Suppressor macrophage treated with lipopolysaccharide for 4 hours (primary cell): ENCODE results near the gene GPC6.

Experiments
- DNase-seq: peaks from one replicate; pipeline ENCODE4 v3.0.0-alpha.2; 2020

The GPC6 gene

DNA sequence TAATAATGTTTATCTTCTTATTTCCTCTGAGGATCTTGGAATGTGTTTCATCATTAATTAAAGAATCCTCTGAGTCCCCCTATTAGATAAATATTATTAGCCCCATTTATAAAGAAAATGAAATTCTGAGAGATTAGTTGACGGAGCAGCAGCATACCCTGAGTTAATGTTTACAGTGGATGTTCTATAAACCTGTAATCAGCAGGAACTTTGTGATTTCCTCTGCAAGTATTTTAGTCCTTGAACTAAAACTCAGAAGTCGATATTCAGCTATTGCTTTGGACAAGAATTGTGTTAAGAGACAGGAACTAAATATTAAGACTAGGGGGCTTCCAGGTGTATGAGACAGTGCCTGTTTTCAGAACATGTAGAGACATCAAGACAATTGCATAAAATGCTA, 1009.5 kb downstream of the GPC6 start:
- DNase-seq: no peak

DNA sequence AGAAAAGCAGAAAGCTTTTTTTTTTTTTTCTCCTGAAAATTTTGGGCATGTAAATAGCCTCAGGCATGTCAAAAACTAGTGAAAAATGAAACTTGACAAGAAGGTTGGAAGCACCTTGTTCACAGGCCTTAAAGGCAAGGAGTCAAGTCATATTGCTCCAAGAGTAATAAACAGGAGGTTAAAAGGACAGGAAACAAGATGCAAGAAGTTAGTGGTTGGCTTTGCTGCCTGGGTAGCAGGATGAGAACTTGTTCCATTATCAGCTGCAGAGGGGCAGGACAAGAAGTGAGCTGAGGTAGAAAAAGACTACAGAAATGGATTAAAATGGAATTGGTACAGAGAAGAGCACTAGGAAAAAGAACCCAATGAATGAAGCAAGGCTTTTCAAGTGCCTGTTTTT, 1010.3 kb downstream of the GPC6 start:
- DNase-seq: no peak

DNA sequence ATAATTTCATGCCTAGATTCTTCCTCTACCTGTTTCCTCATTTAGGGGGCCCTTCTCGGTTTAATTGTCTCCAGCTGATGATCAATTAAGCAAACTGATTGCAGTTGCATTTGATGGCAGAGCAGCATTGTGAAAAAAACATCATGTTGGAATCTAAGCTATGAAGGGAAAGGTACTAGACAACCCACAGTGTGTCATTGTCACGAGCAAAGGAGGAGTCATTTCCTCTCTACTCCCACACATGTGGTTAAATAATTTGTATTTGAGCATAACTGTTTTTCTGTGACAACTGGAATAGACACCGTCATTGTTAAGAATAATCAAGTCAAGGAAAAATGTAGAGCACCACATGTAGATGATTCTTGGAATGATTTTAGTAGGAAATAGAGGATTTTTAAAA, 1012.5 kb downstream of the GPC6 start:
- peak; percentile 74 for DNase-seq

DNA sequence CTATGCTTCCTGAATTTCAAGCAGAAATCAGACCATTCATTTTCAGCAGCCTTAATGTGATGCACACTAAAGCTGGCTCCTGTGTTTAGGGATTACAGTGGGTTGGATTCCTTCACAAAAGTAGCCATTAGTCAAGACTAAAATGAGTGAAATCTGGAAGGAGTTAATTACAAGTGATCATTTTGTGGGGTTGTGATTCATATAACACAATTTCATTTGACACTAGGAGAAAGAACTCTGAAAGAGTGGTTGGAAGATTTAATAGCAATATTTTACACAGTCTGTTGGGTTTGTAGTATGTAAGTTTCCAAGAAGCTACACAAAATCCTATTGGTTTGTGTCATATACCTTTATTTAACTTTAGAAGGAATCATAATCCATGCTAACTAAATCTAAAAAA, 1015.9 kb downstream of the GPC6 start:
- no peak for DNase-seq

DNA sequence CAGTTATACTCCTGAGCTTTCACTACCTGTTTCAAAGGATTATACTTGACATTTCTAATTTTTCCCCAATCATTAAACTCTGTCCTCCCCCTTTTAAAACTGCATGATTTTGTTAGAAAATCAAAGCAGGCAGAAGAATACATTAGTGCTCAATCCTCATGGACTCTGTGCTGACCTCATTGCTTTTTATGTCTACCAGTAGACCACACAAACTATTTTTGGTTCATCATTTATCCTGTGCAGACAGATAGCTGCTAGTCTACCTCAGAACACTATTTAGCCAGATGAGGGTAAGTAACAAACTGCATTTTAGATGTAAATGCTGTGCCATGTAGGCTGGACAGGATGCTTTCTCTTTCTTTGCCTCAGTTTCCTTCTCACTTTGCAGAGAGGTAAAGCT, 1016.9 kb downstream of the GPC6 start:
- DNase-seq: no peak

DNA sequence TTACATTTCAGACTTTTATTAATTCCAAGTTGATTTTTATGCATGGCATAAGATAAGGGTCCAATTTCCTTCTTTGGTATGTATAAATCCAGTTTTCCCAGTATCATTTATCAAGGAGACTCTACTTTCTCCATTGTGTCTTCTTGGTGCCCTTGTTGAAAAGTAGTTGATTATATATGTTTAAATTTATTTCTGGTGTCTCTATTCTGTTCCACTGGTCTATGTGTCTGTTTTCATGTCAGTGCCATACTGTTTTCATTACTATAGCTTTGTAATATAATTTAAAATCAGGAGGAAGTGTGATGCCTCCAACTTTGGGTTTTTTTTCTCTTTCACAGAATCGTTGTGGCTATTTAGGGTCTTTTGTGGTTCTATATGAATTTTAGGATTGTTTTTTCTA, 1019.9 kb downstream of the GPC6 start:
- no peak for DNase-seq

DNA sequence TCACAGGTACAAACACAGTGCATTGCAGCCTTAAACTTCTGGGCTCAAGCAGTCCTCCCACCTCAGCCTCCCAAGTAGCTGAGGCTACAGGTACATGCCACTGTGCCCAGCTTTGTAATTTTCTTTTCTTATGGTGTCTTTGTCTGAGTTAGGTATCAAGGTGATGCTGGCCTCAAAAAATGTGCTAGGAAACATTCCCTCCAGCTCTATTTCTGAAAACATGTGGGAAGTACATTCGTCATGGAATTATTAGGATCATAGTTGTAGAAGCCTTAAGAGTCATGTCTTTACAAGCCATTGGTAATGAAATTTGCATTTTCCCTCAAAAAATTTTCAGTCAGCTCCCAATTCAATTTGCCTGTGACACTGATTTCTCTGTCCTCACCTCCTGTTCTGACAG, 1021.3 kb downstream of the GPC6 start:
- DNase-seq: no peak

DNA sequence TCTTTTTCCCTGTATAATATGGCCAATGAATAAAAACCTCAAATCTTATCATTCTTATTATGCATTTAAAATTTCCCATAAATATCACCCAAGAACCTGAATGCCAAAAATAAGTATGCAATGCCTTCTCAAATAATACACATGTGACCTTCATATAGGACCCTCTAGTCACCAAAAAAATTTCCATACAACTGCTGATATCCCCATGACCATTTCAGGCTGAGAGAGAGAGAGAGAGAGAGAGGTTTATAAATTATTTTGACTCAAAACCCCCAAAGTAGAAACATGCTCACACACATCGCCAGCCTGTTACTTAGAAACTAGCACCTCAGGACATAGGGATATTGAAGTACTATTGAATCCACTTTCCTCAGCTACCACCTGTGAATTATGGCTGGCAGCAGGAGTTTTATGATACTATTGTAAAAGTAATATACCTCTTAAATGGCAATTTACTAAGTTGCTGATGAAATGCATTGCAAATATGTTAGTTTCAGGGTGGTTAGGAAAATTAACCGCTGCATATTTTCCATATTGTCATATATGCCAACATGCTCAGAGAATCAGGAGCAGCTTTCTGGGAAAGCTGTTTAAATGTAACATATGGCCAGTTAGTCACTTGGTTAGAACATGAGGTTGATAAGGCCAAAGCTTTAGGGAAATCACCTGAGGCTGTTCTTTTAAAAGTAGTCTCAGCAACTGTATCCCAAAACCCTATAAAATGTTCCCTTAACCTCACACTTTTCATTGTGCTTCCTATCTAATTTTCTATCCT, 1022.0 kb downstream of the GPC6 start:
- no peak for DNase-seq

DNA sequence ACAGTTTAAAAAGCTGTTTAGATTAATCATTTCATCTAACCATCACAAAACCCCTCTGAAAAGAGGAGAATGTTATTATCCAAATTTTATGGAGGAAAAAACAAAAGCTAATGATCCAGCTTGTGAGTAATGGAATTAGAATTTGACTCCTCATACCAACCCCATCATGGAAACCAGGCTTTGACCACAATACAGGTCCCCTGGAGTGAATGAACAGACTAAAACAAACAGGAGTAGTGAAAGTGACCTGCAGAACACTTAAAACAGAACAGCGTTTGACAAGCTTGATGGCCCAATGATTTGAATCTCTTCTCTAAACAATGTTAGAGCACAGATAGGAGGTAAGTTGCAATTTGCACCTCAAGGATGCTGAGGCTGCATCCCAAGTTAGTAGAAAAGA, 1022.9 kb downstream of the GPC6 start:
- DNase-seq: no peak

DNA sequence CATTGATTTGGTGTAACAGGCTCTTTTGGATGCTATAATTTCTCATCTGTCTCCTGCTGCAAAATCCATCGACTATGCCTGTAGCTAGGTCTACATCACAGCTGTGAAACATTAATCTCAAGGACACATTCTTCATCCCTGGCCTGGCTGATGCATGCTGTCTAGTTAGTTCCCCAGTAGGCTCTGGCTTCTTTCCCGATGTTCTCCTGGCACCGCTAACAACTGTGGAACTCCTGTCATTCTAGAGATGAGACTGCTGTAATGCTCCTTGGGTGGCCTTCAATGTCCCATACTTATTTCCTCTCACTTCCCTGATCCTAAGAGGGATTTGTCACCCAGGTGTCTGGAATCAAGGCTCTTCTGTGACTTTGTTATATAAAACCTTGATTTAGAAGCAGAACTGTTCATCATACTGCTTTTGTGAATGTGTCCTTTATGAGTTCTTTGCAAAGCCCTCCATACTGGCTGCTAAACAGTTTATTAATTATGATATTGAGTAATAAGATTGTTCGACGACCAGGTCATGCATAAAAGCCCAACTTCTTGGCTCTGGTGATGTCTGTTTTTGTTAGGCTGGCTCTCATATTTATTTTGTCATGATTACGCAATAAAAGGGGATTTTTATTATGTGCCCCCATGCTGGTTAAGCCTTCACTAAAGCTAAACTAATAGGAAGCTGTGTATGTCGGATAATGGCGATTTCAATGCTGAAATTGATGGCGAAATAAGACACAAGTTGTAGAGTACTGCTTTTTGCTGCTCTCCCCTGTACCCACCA, 1025.4 kb downstream of the GPC6 start:
- no peak for DNase-seq

DNA sequence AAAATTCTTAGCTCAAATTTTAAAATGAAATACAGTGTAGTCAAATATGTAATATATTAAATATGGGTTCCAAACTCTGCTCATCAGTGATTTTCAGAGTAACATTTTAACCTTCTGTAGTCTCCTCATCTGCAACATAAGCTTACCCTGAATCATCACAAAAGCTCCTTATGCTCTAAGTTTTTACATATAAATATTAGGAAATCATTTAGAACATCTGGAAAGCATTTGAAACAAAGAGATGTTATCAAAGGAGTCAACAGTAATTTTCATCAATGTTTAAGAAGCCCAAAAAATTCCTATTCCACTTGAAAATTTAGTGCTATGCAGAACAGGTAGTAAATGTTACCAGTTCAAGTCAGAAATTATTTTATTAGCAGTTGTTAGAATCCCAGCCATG, 1028.1 kb downstream of the GPC6 start:
- DNase-seq: no peak

DNA sequence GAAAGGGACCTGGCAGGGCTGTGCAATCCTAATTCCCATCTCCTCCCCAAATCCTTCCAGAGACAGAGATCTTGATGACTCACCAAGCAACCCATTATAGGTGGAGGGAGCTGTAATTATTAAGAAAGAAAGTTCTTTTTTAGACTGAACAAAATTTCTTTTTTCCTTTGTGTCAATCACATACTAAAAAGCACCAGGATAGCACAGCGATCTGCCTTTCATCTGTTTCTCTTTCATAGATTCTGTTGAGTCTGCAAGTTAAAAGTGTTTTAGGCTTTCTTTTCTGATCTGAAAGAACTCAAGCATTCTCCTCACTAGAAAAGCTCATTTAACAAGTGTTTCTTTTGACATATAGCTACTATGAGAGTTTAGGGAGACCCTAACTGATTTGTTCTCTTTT, 1030.1 kb downstream of the GPC6 start:
- DNase-seq: no peak

DNA sequence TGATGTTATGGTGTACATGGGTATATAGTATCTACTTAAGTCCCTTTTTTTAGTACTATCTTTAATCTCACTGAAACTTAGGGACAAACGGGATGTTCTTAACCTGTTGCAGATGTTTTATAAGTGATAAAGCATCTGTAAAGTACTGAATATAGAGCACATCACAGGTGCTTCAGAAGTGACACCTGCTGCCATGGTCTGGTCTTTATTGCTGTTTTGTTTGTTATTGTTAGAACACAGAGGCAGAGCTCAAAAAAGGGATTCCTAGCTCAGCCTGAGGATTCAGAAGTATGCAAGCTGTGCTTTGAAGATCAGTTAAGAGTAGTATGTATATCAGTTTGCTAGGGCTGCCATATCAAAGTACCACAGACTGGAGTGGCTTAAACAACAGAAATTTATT, 1033.4 kb downstream of the GPC6 start:
- no peak for DNase-seq

DNA sequence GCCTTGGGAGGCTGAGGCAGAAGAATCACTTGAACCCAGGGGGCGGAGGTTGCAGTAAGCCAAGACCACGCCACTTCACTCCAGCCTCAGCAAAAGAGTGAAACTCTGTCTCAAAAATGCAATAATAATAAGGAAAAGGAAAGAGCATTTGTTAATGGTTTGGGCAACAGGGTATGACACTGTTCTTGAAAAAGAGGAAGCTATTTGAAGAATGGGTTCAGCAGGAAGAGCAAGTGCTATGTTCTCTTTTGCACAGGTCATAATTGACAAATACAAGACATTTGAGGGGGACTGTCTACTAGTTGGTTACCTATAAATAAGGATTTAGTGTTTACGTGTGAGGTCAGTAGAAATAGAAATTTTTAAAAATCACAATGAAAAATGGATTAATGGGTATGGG, 1034.6 kb downstream of the GPC6 start:
- DNase-seq: no peak

DNA sequence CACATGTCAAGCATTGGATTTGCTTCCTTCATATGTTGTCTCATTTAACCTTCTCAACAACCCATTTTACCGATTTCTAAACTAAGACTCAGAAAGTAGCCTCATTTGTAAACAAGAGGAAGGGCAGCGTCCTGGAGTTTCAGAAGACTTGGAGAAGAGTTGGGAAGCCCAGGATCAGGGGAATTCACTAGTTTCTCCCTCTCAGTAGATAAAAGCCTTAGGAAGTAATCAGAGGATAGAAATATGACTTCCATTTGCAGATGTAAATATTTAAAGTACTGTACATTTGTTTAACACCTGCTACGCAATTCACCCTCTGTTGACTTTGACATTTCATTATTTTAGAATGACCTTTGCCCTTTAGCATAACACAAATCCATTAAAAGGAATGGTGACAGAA, 1036.4 kb downstream of the GPC6 start:
- DNase-seq: no peak

DNA sequence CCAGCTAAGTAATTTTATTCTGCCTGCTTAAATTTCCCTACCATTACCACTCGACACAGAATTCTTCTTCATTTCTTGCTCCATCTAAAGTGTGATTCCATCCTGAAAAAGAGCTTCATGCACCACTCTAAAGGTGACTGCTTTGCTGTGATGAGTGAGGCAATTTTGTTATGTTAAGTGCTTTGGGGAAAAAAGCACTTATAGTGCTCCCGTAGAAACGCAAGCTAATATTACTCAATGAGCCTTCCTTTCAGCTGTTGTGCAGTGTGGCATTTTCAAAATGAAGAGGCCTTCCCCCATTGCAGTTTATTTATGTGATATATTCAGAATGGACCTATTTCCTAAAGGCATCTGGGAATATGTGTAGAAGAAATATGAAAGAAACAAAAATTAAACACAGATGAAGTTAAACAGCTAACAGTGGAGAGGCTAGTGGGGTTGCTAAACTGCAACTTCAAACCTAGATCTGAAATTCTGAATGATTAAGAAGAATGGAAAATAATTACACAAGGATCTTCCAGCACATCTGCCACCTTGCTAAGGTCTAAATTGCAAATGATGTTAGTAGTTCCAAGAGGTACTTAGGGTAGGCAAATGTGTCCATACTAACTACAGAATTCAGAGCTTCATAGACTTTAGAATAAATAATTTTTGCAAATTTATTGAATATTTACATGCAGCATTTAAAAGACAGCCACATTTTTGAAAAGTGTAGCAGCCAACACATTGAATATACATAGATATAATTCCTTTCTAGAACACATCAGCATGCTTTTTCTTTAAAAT, 1041.2 kb downstream of the GPC6 start:
- DNase-seq: no peak

DNA sequence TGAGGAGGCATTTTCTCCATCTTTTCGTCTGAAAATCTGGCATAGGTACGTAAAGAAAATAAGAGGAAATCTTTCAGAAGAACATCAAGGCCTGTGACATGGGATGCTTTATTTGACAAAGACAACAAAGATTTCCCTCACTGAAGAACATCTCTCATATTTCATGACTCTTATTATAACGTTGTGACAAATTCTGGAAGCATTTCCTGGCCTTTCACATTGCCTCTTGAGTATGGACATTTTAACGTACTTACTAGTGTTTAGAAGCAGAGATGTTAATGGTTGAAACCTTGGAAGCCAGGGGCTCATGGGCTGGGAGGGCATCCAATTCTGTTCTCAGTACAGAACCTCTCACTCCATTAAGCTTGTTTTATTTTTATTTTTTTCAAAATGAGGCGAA, 1042.1 kb downstream of the GPC6 start:
- DNase-seq: no peak

DNA sequence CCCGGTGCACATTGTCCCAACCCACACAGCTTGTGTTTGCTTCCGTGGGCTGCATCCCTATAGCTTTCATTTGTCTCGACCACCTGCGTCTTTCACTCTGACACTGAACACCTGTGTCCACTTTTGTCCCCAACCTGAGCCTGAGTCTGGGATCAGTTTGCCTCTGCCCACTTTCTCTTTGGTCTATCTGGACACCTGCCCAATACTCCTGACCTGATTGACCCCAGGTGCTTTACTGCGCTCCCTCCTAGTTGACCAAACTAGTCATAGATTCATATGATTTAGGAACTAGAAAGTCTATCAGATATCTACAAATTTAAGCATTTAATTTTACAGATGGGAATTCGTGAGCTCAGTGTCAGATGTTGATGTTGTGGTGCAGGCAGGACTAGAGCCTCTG, 1043.0 kb downstream of the GPC6 start:
- no peak for DNase-seq

DNA sequence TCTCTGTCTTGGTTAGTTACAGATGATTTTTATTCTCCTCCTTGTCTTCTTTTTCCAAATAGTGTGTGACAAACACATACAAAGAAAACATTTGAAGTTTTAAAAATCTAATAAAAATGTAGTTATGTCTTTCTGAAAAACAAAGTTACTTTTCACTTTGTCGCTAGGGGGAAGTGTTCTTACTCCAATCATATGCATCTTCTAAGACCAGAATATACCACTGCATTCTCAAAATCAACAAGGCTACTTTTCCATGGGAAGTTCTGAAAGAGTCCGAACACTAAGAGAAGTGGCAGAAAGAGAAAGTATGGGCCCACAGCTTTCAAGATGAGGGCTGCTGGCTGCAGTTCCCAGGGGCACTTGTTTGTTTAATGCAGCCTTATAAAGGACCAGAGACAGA, 1043.9 kb downstream of the GPC6 start:
- DNase-seq: no peak

DNA sequence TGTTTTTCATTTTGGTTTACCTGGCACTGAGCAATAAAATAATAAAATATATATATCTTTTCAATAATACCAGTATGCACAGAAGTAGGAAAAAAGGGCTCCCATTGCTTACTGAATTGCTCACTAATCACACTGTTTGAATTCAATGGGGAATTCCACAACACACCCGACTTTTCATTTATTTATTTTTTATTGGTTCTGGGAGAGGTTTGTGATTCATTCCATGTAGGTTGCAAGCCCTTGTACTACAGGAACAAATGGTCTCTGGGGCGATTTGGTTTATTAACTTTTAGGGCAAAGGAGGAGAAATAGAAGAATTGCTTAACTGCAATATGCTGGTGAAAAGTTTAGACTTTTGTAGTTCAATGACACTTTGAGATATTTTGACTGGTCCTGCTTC, 1045.4 kb downstream of the GPC6 start:
- DNase-seq: no peak

DNA sequence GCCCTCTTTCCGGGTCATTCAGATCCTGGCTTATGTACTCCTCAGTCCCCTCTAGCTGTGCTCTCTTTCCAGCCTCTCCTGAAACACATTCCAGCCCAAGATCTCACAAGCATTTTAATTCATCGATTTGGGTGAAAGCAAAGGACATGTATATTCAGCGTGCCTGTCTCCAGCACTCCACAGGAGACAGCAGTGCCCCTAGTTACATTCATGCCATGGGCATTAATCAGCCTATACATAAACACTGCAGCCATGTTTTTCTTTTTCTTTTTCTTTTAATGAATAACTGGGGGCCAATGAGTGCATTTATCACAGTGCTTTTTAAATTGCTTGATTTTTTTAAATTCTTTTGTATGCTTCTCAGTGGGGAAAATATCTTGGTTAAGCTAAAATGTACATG, 1053.7 kb downstream of the GPC6 start:
- DNase-seq: no peak

DNA sequence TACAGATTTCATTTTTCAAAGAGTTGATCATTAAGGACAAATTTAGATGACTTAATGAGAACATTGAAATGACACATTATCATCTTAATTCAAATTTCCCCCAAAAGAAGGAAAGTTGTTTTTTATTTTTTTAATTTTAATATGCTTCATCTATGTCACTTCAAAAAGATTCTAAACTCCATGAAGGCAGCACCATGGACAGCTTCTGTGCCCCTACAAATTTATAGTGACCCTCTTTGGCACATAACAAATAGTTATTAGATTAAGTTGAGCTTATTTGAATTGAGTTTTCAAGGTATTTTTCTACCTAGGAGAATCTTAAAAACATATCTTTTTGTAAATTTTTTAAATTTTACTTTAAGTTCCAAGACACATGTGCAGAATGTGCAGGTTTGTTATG, 1054.2 kb downstream of the GPC6 start:
- DNase-seq: no peak

DNA sequence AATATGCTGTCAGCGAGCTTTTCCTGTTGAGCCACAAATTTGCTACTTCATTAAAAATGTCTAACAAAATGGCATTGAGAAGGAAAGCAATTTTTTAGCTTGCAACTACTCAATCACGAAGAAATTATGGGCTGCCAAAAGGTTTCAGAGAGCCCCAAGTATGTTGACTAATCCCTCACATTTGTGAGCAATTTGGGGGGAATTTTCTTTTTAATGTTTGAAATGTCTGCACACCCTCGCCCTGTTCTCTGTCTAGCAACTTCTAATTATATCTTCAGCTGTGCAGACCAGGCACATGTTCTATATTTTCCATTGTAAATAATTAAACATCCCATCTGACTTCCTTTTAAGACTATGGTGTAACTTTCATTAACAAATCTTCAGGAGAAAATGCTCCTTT, 1060.0 kb downstream of the GPC6 start:
- no peak for DNase-seq
